OCI-LY7 (cell line): ENCODE results near the gene SMKR1. TPM values are rescaled to one million over a fixed set of nuclear protein-coding genes. Genes with fewer than 3 reads are reported as not detected.

Experiments
- BruUV-seq: library from RNA; stranded (reverse); fragments of 400-500 nt; replicated peaks from 2 replicates; lab custom pipeline; 2021; lab: Mats Ljungman, UMichigan
- CTCF ChIA-PET: fragments of 300-600 bp; sonication (Branson Sonifier 250); formaldehyde crosslinking; loops from one replicate; lab custom pipeline; 2022; ENCODE audit warnings: antibody characterized with exemption; ENCODE audit not compliant: unreplicated experiment; lab: Charles Lee
- POLR2A ChIA-PET: fragments of 300-600 bp; sonication (Branson Sonifier 250); formaldehyde crosslinking; loops from one replicate; lab custom pipeline; 2022; ENCODE audit warnings: antibody characterized with exemption; lab: Charles Lee
- DNase-seq: peaks from one replicate; pipeline ENCODE4 v3.0.0-alpha.2; 2015; ENCODE audit warnings: low spot score
- H2AFZ ChIP-seq: fragments of 200-600 bp; sonication (generic), shearing (Covaris generic); 2 replicates; pipeline ENCODE4 v1.6.1; 2014; ENCODE audit warnings: mild to moderate bottlenecking, antibody characterized with exemption, low read length, moderate library complexity
- H3K27ac ChIP-seq: fragments of 200-600 bp; sonication (generic); 2 replicates; pipeline ENCODE4 v1.5.1; 2014; ENCODE audit warnings: mixed run types, low read depth, mild to moderate bottlenecking, moderate library complexity, low read length, inconsistent platforms; ENCODE audit not compliant: poor library complexity, severe bottlenecking
- H3K36me3 ChIP-seq: fragments of 200-600 bp; sonication (generic); 2 replicates; pipeline ENCODE4 v1.6.1; 2014; ENCODE audit warnings: mild to moderate bottlenecking, antibody characterized with exemption, low read length, moderate library complexity, mixed read lengths; ENCODE audit not compliant: insufficient read depth
- H3K4me1 ChIP-seq: fragments of 200-600 bp; sonication (generic); 2 replicates; pipeline ENCODE4 v1.5.1; 2014; ENCODE audit warnings: mild to moderate bottlenecking, low read length; ENCODE audit not compliant: insufficient read depth, poor library complexity, severe bottlenecking
- H3K4me2 ChIP-seq: fragments of 200-600 bp; sonication (generic); 2 replicates; pipeline ENCODE4 v1.6.1; 2014; ENCODE audit warnings: mild to moderate bottlenecking, low read length
- H3K4me3 ChIP-seq: fragments of 200-600 bp; sonication (generic); 2 replicates; pipeline ENCODE4 v1.5.1; 2014; ENCODE audit warnings: mild to moderate bottlenecking, low read depth, low read length; ENCODE audit not compliant: poor library complexity, severe bottlenecking
- H3K79me2 ChIP-seq: fragments of 200-600 bp; sonication (generic); 2 replicates; pipeline ENCODE4 v1.6.1; 2016; ENCODE audit warnings: low read depth, mild to moderate bottlenecking, low read length, moderate library complexity, mixed read lengths; ENCODE audit not compliant: insufficient read depth
- H3K9me2 ChIP-seq: fragments of 200-600 bp; sonication (generic); 2 replicates; pipeline ENCODE4 v1.6.1; 2016; ENCODE audit warnings: mild to moderate bottlenecking, low read length, mixed read lengths; ENCODE audit not compliant: insufficient read depth
- H3K9me3 ChIP-seq: fragments of 200-600 bp; sonication (generic); 2 replicates; pipeline ENCODE4 v1.6.1; 2014; ENCODE audit warnings: mild to moderate bottlenecking, mixed run types, low read length, mixed read lengths
- H4K20me1 ChIP-seq: fragments of 200-600 bp; sonication (generic); 2 replicates; pipeline ENCODE4 v1.6.1; 2014; ENCODE audit warnings: mild to moderate bottlenecking, antibody characterized with exemption, low read length, moderate library complexity, mixed read lengths; ENCODE audit not compliant: insufficient read depth
- EZH2phosphoT487 ChIP-seq: fragments of 200-600 bp; sonication (generic); IDR thresholded peaks from 2 replicates; pipeline ENCODE4 v1.6.1; 2018; ENCODE audit warnings: low read depth, borderline replicate concordance, mild to moderate bottlenecking, mixed run types, antibody characterized with exemption, low read length, moderate library complexity, mixed read lengths
- intact Hi-C: fragments of 100-400 bp; cut with micrococcal nuclease; formaldehyde crosslinking; loops from one replicate; pipeline ENCODE4 v1.10.0; 2022; ENCODE audit not compliant: unreplicated experiment
- total RNA-seq, 2 experiments: library from RNA; depleted of rRNA in 1 of 2; stranded (reverse); fragments of >200 nt in 1 of 2; shearing (Covaris generic) in 1 of 2; gene quantifications; 2 replicates each; pipeline ENCODE4 v1.2.3, GENCODE V29; 2014 to 2022
- TF ChIP-seq, protein P1 (sequence below): fragments of 200-600 bp; sonication (generic); conservative IDR thresholded peaks from 2 replicates; pipeline ENCODE4 v1.5.1; 2014; ENCODE audit warnings: mild to moderate bottlenecking, antibody characterized with exemption, low read length, moderate library complexity, mixed read lengths

SMKR1 gene
- total RNA-seq, 2 experiments from 2014 or later = not detected

GRCh38 chr7:129457101-129457500 lies 45.2 kb upstream of the SMKR1 start:
- ChIA-PET CTCF (no interaction called here), POLR2A (interaction anchor here (0.5 kb wide), 1 partner anchor 358 kb away, joined by 3 read pairs; no protein-coding TSS in a partner anchor)
- Histone ChIP-seq H3K4me3 (no peak overlapping the region), H3K4me1 (no peaks in the 10 kb centered on the region), H3K9me3 (no peaks in the 10 kb centered on the region), H3K27ac (no peak overlapping the region), H3K79me2 (no peaks in the 10 kb centered on the region), H3K4me2 (no peak overlapping the region), H3K9me2 (no peaks in the 10 kb centered on the region), H3K36me3 (0 out of 2 replicates have a peak, but pooled peaks cover 3% of the 10 kb centered on the region), H4K20me1 (no peaks in the 10 kb centered on the region), H2AFZ (no peak overlapping the region)
- DNase-seq = no peak
- intact Hi-C loops = no loop called here
- BruUV-seq = no TSS peak
- no peak for TF ChIP-seq EZH2phosphoT487
- TF ChIP-seq, protein P1, sequence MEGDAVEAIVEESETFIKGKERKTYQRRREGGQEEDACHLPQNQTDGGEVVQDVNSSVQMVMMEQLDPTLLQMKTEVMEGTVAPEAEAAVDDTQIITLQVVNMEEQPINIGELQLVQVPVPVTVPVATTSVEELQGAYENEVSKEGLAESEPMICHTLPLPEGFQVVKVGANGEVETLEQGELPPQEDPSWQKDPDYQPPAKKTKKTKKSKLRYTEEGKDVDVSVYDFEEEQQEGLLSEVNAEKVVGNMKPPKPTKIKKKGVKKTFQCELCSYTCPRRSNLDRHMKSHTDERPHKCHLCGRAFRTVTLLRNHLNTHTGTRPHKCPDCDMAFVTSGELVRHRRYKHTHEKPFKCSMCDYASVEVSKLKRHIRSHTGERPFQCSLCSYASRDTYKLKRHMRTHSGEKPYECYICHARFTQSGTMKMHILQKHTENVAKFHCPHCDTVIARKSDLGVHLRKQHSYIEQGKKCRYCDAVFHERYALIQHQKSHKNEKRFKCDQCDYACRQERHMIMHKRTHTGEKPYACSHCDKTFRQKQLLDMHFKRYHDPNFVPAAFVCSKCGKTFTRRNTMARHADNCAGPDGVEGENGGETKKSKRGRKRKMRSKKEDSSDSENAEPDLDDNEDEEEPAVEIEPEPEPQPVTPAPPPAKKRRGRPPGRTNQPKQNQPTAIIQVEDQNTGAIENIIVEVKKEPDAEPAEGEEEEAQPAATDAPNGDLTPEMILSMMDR = no peak

DNA sequence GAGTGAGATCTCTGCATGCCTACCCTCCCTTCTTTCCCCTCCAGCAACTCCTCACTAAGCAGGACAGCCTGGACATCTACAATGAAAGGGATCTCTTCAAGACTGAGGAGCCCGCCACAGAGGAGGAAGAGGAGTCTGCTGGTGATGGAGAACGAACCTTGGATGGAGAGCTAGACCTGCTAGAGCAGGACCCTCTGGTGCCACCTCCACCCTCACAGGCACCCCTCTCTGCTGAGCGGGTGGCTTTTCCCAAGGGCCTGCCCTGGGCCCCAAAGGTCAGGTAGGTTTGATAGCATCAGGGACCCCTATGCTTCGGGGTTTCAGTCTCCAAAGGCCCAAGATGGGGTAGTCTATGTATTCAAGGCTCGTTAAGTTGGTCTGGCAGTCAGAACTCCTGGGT lies 44.2 kb upstream of the SMKR1 start:
- Histone ChIP-seq H4K20me1 (no peaks in the 10 kb centered on the region), H3K36me3 (0 out of 2 replicates have a peak, but pooled peaks cover 3% of the 10 kb centered on the region), H3K4me1 (no peaks in the 10 kb centered on the region), H3K9me2 (no peaks in the 10 kb centered on the region), H3K4me2 (no peak overlapping the region), H3K79me2 (no peaks in the 10 kb centered on the region), H2AFZ (no peak overlapping the region), H3K27ac (no peak overlapping the region), H3K9me3 (no peaks in the 10 kb centered on the region), H3K4me3 (no peak overlapping the region)
- intact Hi-C loops = no loop called here
- TF ChIP-seq, protein P1 = no peak
- no peak for TF ChIP-seq EZH2phosphoT487
- POLR2A ChIA-PET = interaction anchor here (0.6 kb wide), 1 partner anchor 165 kb away, joined by 3 read pairs; no protein-coding TSS in a partner anchor
- no peak for DNase-seq
- BruUV-seq = no TSS peak
- CTCF ChIA-PET = no interaction called here

GRCh38 chr7:129461809-129462208 lies 40.5 kb upstream of the SMKR1 start:
- no peak overlapping the region for H2AFZ ChIP-seq
- BruUV-seq = no TSS peak
- TF ChIP-seq EZH2phosphoT487 = no peak
- TF ChIP-seq, protein P1 = no peak
- no peaks in the 10 kb centered on the region for H4K20me1 ChIP-seq
- H3K4me3 ChIP-seq = no peak overlapping the region
- H3K27ac ChIP-seq = no peak overlapping the region
- H3K4me1 ChIP-seq = no peaks in the 10 kb centered on the region
- intact Hi-C loops = no loop called here
- no peaks in the 10 kb centered on the region for H3K9me3 ChIP-seq
- ChIA-PET CTCF (interaction anchor here (0.6 kb wide), 1 partner anchor 522 kb away, joined by 3 read pairs; no protein-coding TSS in a partner anchor), POLR2A (interaction anchor here (0.5 kb wide), 1 partner anchor 23 kb away, joined by 3 read pairs; no protein-coding TSS in a partner anchor)
- 0 out of 2 replicates have a peak, but pooled peaks cover 3% of the 10 kb centered on the region for H3K36me3 ChIP-seq
- no peaks in the 10 kb centered on the region for H3K79me2 ChIP-seq
- H3K4me2 ChIP-seq = no peak overlapping the region
- H3K9me2 ChIP-seq = no peaks in the 10 kb centered on the region
- no peak for DNase-seq
